PFSK-1 (cell line): ENCODE measurements around the gene STIM1.

Source experiments
- FOXP2 ChIP-seq: optimal IDR thresholded peaks from 2 replicates; pipeline ENCODE3; 2011; ENCODE audit warnings: borderline replicate concordance, control low read depth, inconsistent platforms; ENCODE audit not compliant: insufficient read depth; ENCODE audit errors: extremely low read length, extremely low read depth
- POLR2AphosphoS5 ChIP-seq: IDR thresholded peaks from 2 replicates; pipeline ENCODE4 v1.6.1; 2012; ENCODE audit warnings: low read depth, mild to moderate bottlenecking, control low read depth, low read length, moderate library complexity
- SIN3A ChIP-seq: IDR thresholded peaks from 2 replicates; pipeline ENCODE4 v1.6.1; 2012; ENCODE audit warnings: mild to moderate bottlenecking, low read length, moderate library complexity, borderline replicate concordance; ENCODE audit not compliant: insufficient read depth
- TAF1 ChIP-seq: IDR thresholded peaks from 2 replicates; pipeline ENCODE4 v1.6.1; 2012; ENCODE audit warnings: low read length, control low read depth, borderline replicate concordance; ENCODE audit not compliant: insufficient read depth
- TF ChIP-seq, protein P1 (sequence below), 2 experiments: IDR thresholded peaks; 2 replicates each; pipeline versions ENCODE4 v1.6.1 to v1.8.0; 2011 to 2012; ENCODE audit warnings: low read depth in 2 of 2, low read length in 2 of 2, control low read depth in 1 of 2, inconsistent platforms in 1 of 2, mild to moderate bottlenecking in 1 of 2, moderate library complexity in 1 of 2; ENCODE audit not compliant: insufficient read depth in 1 of 2

STIM1 gene

DNA sequence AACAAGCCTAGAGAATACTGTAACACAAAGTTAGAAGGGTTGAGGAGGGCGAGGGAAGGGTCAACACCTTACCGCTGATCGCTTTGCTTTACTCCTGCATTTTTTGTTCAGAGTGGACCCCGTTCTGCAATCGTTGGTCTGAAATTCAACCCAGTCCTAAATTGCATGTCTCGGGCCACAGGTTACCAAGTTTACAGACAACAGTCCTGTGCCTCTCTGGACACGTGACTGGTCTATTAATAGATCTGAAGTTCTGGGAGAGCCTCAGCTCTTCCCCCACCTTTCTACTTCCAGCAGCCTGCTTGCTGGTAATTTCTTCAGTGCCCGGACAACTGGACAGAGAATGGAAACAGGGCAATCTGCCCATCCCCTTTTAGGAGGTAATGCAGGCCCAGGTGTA, 74.2 kb downstream of the STIM1 start:
- TF ChIP-seq TAF1 = no peak
- TF ChIP-seq FOXP2 = no peak
- no peak for TF ChIP-seq POLR2AphosphoS5
- TF ChIP-seq, protein P1, sequence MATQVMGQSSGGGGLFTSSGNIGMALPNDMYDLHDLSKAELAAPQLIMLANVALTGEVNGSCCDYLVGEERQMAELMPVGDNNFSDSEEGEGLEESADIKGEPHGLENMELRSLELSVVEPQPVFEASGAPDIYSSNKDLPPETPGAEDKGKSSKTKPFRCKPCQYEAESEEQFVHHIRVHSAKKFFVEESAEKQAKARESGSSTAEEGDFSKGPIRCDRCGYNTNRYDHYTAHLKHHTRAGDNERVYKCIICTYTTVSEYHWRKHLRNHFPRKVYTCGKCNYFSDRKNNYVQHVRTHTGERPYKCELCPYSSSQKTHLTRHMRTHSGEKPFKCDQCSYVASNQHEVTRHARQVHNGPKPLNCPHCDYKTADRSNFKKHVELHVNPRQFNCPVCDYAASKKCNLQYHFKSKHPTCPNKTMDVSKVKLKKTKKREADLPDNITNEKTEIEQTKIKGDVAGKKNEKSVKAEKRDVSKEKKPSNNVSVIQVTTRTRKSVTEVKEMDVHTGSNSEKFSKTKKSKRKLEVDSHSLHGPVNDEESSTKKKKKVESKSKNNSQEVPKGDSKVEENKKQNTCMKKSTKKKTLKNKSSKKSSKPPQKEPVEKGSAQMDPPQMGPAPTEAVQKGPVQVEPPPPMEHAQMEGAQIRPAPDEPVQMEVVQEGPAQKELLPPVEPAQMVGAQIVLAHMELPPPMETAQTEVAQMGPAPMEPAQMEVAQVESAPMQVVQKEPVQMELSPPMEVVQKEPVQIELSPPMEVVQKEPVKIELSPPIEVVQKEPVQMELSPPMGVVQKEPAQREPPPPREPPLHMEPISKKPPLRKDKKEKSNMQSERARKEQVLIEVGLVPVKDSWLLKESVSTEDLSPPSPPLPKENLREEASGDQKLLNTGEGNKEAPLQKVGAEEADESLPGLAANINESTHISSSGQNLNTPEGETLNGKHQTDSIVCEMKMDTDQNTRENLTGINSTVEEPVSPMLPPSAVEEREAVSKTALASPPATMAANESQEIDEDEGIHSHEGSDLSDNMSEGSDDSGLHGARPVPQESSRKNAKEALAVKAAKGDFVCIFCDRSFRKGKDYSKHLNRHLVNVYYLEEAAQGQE (IDR thresholded peaks at IDR 0.05; ENCODE audit: insufficient read depth in 1 of 2, low read depth in 2 of 2, low read length in 2 of 2) = no peak
- TF ChIP-seq SIN3A = no peak

DNA sequence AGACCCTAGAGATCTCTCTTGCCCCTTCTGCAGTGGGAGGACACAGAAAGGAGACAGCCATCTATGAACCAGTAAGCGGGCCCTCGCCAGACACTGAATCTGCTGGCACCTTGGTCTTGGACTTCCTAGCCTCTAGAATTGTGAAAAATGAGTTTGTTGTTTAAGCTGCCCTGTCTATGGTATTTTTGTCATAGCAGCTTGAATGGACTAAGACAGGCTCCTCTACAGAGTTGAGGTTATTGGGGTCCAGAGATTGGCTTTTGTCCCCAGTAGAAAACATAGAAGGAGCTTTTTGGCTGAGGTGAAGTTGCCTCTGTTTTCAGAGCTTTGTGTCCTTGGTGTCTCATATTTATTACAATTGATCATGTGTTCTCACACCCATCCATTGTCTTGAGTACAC, 77.2 kb downstream of the STIM1 start:
- TF ChIP-seq TAF1 (no peak), POLR2AphosphoS5 (no peak), FOXP2 (no peak), SIN3A (no peak)
- TF ChIP-seq, protein P1 (IDR thresholded peaks at IDR 0.05; ENCODE audit: insufficient read depth in 1 of 2, low read depth in 2 of 2, low read length in 2 of 2) = no peak

DNA sequence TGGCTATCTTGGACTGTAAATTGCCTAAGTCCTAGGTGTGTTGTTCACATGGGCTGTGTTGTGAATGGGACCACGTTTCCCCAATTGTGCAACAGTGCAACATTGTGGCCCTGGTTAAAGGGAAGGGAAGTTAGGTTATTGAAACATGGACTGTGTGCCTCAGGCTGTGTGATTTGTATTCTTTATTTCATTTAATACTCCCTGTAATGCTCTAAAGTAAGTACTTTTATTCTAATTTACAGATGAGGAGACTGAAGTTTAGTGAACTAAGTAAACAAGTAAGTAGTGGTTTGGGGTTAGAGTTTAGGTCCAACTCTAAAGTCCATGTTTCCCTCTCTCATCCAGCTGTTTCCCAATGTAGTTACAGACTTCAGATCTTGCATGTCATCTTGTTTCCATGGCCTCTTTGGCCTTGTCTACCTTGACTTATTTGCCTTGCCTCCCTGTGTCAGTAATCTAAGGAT, 77.7 kb downstream of the STIM1 start:
- TF ChIP-seq, protein P1 (IDR thresholded peaks at IDR 0.05; ENCODE audit: insufficient read depth in 1 of 2, low read depth in 2 of 2, low read length in 2 of 2) = no peak
- TF ChIP-seq TAF1 = no peak
- no peak for TF ChIP-seq FOXP2
- TF ChIP-seq SIN3A = no peak
- no peak for TF ChIP-seq POLR2AphosphoS5

DNA sequence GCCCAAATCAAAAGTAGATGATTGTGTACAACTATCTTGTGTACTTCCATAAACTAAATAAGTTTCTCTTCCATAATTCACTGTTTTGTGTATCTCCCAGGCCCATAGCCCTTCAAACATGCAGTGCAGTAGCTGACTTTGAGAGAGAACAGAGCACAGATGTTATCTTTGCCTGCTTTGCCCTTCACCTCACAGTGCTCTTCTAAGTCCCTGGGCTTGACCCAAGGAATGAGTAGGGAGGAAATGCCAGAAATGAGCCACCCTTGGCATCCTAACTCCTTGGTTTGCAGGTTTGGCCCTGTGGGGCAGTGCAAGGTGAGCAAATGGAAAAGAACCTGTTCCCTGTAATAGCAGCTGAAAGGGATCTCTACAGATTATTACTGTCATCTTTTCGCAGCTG, 79.2 kb downstream of the STIM1 start:
- TF ChIP-seq TAF1 = no peak
- TF ChIP-seq SIN3A = no peak
- TF ChIP-seq POLR2AphosphoS5 = no peak
- no peak for TF ChIP-seq FOXP2
- TF ChIP-seq, protein P1 (IDR thresholded peaks at IDR 0.05; ENCODE audit: insufficient read depth in 1 of 2, low read depth in 2 of 2, low read length in 2 of 2) = no peak

DNA sequence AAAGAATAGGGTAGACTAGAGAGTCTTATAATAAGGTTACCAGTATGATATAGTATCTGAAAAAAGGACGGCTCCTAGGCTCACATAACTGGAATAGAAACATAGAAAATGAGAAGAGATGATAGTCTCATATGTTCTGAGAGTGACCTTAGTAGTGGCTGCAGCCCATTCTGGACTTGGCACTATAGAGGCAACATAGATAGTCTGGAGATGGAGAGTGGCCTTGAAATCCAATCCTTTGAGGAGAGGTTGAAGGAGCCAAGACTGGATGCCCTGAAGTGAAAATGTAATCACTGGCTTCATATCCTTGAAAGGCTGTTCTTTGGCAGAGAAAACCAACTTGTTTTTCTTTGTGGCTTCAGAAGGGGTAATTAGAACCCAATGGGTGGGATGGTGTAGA, 81.1 kb downstream of the STIM1 start:
- TF ChIP-seq FOXP2 (no peak), POLR2AphosphoS5 (no peak), TAF1 (no peak), SIN3A (no peak)
- TF ChIP-seq, protein P1 (IDR thresholded peaks at IDR 0.05; ENCODE audit: insufficient read depth in 1 of 2, low read depth in 2 of 2, low read length in 2 of 2) = no peak
